Cortex of kidney (tissue), 1 donor: ENCODE data around the gene VDAC1.
"Not testable (repeated sequence)": the region's sequence is repeated elsewhere in the genome, so short reads cannot be mapped to it uniquely, and the experiment has no call there.

Experiments
- DNase-seq: peaks from one replicate; lab custom pipeline; 2025; lab: John Stamatoyannopoulos, UW

Gene VDAC1, protein sequence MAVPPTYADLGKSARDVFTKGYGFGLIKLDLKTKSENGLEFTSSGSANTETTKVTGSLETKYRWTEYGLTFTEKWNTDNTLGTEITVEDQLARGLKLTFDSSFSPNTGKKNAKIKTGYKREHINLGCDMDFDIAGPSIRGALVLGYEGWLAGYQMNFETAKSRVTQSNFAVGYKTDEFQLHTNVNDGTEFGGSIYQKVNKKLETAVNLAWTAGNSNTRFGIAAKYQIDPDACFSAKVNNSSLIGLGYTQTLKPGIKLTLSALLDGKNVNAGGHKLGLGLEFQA

GRCh38 chr5:134004626-134005416 lies at the start of gene VDAC1:
TSS of gene VDAC1 (minus strand) at chr5:134004975. CDS start at chr5:133993012, 11,963 bp downstream.
- DNase-seq: no peak

- no peak for DNase-seq
Observed at GRCh38 chr5:134053840-134054338, 49.1 kb upstream of the VDAC1 start.

- DNase-seq: no peak
Observed at GRCh38 chr5:134053314-134053839, 48.6 kb upstream of the VDAC1 start.

GRCh38 chr5:134051305-134051704 lies 46.5 kb upstream of the VDAC1 start:
- no peak for DNase-seq

GRCh38 chr5:134048864-134049263 lies 44.1 kb upstream of the VDAC1 start:
- DNase-seq: no peak

- DNase-seq: no peak
Observed at GRCh38 chr5:134047687-134048056, 42.9 kb upstream of the VDAC1 start.

- DNase-seq: no peak
Observed at GRCh38 chr5:134046801-134047686, 42.3 kb upstream of the VDAC1 start.

- no peak for DNase-seq
Observed at GRCh38 chr5:134046330-134046729, 41.6 kb upstream of the VDAC1 start.

- no peak for DNase-seq
Observed at GRCh38 chr5:134043793-134044792, 39.3 kb upstream of the VDAC1 start.

- no peak for DNase-seq
Observed at GRCh38 chr5:134041570-134042411, 37.0 kb upstream of the VDAC1 start.

- DNase-seq: no peak
Observed at GRCh38 chr5:134038138-134038537, 33.4 kb upstream of the VDAC1 start.

GRCh38 chr5:134037160-134037559 lies 32.4 kb upstream of the VDAC1 start:
- no peak for DNase-seq

DNA sequence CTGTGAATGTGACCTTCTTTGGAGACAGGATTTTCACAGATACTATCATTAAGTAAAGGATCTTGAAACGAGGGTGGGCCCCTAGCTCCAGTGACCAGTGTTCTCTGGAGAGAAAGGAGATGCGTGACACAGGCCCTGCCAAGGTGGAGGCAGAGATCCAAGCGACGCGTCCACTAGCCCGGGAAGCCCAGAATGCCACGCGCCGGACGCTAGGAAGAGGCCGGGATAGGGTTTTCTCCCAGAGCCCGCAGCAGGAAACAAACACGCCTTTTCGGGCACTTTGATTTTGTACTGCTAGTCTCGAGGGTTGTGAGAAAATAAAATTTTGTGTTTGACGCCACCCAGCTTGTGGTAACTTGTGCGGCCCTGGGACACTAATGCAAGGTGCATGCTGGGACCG lies 29.6 kb upstream of the VDAC1 start:
- no peak for DNase-seq

- DNase-seq: not testable (repeated sequence)
Observed at GRCh38 chr5:134030303-134030964, 25.7 kb upstream of the VDAC1 start.

DNA sequence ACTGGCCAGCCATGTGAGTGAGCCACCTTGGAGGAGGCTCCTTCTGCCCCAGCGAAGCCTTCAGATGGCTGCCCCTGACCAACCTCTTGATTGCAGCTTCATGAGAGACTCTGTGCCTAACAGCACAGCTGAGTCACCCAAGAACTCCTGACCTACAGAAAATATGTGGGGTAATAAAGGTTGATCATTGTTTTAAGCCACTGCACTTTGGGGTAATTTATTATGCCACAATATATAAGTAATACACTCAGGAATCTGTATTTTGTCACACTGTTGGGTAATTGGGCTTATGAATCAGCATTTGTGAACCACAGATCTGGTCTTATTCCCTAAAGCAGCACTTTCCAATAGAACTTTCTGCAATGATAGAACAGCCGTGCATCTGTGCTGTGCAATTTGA lies 24.4 kb upstream of the VDAC1 start:
- no peak for DNase-seq

- DNase-seq: no peak
Observed at GRCh38 chr5:134028496-134028895, 23.7 kb upstream of the VDAC1 start.

GRCh38 chr5:134027288-134027615 lies 22.5 kb upstream of the VDAC1 start:
- DNase-seq: no peak

- DNase-seq: no peak
Observed at GRCh38 chr5:134026521-134027287, 21.9 kb upstream of the VDAC1 start.

DNA sequence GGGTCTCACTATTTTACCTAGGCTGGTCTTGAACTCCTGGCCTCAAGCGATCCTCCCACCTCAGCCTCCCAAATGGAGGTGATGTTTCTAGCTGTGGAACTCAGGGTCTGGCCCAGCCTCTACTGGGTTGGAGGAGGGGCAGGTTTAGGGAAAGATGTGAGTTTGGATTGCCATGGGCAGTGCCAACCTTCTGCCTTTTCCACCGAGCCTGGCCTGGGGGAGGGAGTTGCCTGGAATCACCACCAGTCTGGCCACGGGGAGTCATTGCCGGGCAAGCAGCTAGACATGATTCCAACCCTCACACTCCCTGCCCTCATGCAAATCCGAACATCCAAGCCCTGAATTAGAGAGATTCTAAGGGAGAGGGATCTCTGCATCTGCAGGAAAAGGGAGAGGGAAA lies 21.0 kb upstream of the VDAC1 start:
- no peak for DNase-seq
